Hepatocyte (in vitro differentiated cells): ENCODE data around the gene INTS4.

Source experiments
- EZH2 ChIP-seq: fragments of 200-600 bp; sonication (generic); IDR thresholded peaks from 2 replicates; pipeline ENCODE4 v1.6.1; 2016; ENCODE audit warnings: antibody characterized with exemption, mild to moderate bottlenecking, borderline replicate concordance
- TF ChIP-seq, protein P1 (sequence below): fragments of 200-600 bp; sonication (generic); IDR thresholded peaks from 2 replicates; pipeline ENCODE4 v1.5.1; 2016; ENCODE audit warnings: antibody characterized with exemption, mild to moderate bottlenecking; ENCODE audit not compliant: poor library complexity

DNA sequence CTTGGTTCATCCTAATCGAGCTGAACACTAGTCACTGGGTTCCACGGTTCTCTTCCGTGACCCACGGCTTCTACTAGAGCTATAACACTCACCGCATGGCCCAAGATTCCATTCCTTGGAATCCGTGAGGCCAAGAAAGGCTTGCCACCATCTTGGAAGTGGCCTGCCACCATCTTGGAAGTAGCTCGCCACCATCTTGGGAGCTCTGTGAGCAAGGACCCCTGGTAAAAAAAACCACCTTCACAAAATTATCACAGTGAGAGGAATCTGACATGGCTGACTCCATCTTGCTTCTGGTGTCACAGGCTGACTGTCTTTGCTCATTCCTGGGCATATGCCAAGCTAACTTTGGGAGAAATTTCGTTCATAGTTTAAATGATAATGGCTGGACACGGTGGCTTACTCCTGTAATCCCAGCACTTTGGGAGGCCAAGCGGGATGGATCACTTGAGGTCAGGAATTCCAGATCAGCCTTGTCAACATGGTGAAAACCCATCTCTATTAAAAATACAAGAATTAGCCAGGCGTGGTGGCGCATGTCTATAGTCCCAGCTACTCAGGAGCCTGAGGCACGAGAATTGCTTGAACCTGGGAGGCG lies 47.5 kb upstream of the INTS4 start:
- TF ChIP-seq, protein P1, sequence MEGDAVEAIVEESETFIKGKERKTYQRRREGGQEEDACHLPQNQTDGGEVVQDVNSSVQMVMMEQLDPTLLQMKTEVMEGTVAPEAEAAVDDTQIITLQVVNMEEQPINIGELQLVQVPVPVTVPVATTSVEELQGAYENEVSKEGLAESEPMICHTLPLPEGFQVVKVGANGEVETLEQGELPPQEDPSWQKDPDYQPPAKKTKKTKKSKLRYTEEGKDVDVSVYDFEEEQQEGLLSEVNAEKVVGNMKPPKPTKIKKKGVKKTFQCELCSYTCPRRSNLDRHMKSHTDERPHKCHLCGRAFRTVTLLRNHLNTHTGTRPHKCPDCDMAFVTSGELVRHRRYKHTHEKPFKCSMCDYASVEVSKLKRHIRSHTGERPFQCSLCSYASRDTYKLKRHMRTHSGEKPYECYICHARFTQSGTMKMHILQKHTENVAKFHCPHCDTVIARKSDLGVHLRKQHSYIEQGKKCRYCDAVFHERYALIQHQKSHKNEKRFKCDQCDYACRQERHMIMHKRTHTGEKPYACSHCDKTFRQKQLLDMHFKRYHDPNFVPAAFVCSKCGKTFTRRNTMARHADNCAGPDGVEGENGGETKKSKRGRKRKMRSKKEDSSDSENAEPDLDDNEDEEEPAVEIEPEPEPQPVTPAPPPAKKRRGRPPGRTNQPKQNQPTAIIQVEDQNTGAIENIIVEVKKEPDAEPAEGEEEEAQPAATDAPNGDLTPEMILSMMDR = no peak
- no peak for TF ChIP-seq EZH2
